Aorta (tissue), 5 donors: ENCODE measurements around the gene BTN3A1. TPM values are rescaled to one million over a fixed set of nuclear protein-coding genes. Genes with fewer than 3 reads are reported as not detected.
"Not testable (repeated sequence)": the region's sequence is repeated elsewhere in the genome, so short reads cannot be mapped to it uniquely, and the experiment has no call there.

Source experiments
- ATAC-seq: fragments of 200-7000 bp; cut with Tn5 transposase; one replicate; pipeline ENCODE4 v1.9.1; 2022; ENCODE audit warnings: moderate library complexity; ENCODE audit not compliant: low FRiP score
- DNase-seq, 2 donors: peaks; one replicate each; pipeline ENCODE4 v3.0.0-alpha.2; 2020
- H3K27ac ChIP-seq, 2 donors: one replicate each; pipeline ENCODE4 v1.5.1; 2013; ENCODE audit warnings: low read length in 2 of 2, mild to moderate bottlenecking in 2 of 2, moderate library complexity in 2 of 2, control low read depth in 1 of 2, inconsistent platforms in 1 of 2, low read depth in 1 of 2
- H3K27me3 ChIP-seq, 2 donors: one replicate each; pipeline ENCODE4 v1.6.1; 2013; ENCODE audit warnings: control low read depth in 1 of 2, low read length in 1 of 2, mild to moderate bottlenecking in 1 of 2, moderate library complexity in 1 of 2; ENCODE audit not compliant: insufficient read depth in 2 of 2, control insufficient read depth in 1 of 2
- H3K36me3 ChIP-seq, 2 donors: one replicate each; pipeline ENCODE4 v1.6.1; 2013; ENCODE audit warnings: control low read depth in 1 of 2, low read length in 1 of 2, mild to moderate bottlenecking in 1 of 2; ENCODE audit not compliant: insufficient read depth in 2 of 2, control insufficient read depth in 1 of 2
- H3K4me1 ChIP-seq, 2 donors: one replicate each; pipeline ENCODE4 v1.6.1; 2013; ENCODE audit warnings: low read length in 2 of 2, control low read depth in 1 of 2, mild to moderate bottlenecking in 1 of 2, moderate library complexity in 1 of 2; ENCODE audit not compliant: insufficient read depth in 2 of 2, control insufficient read depth in 1 of 2
- H3K4me3 ChIP-seq, 2 donors: one replicate each; pipeline ENCODE4 v1.5.1; 2013; ENCODE audit warnings: low read length in 2 of 2, control low read depth in 1 of 2, mild to moderate bottlenecking in 1 of 2
- H3K9me3 ChIP-seq: one replicate; pipeline ENCODE4 v1.6.1; 2013; ENCODE audit warnings: mild to moderate bottlenecking, low read length; ENCODE audit not compliant: control insufficient read depth
- WGBS, 2 donors: extraction: QIAGEN DNeasy Blood & Tissue Kit; methylation state at CpG; one replicate each; pipeline ENCODE4 v1.1.7; 2013; 5-methylcytosine and 5-hydroxymethylcytosine counted together
- intact Hi-C, 2 donors: fragments of 100-400 bp; cut with DNase I; formaldehyde crosslinking; loops; one replicate each; pipeline versions ENCODE4 v1.14.2 to v1.15.0; 2022
- long read RNA-seq, 2 donors: library from polyadenylated mRNA; unstranded; transcript quantifications; one replicate each; pipeline ENCODE4 v2.0.0, GENCODE V29; 2020 to 2021
- polyA plus RNA-seq, 2 donors: library from polyadenylated mRNA; stranded (reverse); fragments of 200-250 nt; gene quantifications; one replicate each; pipeline ENCODE4 v1.2.3, GENCODE V29; 2013
- total RNA-seq, 2 donors: library from RNA; stranded (reverse); fragmentation: NEBNext Ultra II Directional; extraction: Animal tissue kit (Norgen Biotek cat#: 25700); gene quantifications; one replicate each; pipeline ENCODE4 v1.2.1, GENCODE V29; 2021
- donor health status: healthy with polysubstance abuse.
- donor health status: Bipolar disorder and iron deficiency.
- donor health status: DM: no; HTN: no; CAD: no.
- donor health status: DM: no; HTN: no; CAD: no.
- donor health status: DM: yes; HTN: yes; CAD: no.

BTN3A1 gene
- 10 to 100 TPM; 12.0 to 40.7 TPM for total RNA-seq
- polyA plus RNA-seq, result 10 to 100 TPM in 1 of 2 donors, 1 to 10 TPM in 1; 3.5 to 11.8 TPM
- long read RNA-seq, donor 1, partial matches to known transcripts, result 0 of 5 reads
- long read RNA-seq, donor 1, other reads (novel, unspliced or antisense), result 5 of 5 reads
- long read RNA-seq, donor 2, partial matches to known transcripts, result 0 of 13 reads
- long read RNA-seq, donor 2, other reads (novel, unspliced or antisense), result 13 of 13 reads

DNA sequence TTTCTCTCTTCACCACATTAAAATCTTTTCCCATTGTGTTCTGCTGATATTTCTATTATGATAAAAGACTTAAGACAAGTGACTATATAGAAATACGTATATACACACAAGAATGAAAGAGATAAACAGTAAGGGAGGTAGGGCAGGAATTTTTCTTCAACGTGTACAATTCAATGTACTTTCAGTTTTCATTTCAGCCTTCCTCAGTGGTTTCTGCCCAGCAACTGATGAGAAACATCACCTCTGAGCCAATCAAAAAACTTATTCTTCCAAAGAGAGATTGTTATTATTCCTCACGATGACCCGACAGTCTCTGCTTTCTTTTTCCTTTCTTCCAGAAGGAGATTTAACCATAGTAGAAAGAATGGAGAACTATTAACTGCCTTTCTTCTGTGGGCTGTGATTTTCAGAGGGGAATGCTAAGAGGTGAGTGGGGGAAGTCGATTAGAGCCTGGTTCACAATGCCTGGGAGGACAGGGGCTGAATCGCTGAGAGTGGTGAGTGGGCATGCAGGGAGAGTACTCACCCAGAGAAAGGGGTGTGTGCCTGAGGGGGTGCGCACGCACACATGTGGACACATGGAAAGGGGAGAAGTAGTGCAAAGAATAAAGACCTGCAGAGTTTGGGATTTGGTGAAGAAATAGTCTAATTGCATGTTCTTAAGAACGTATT is at the start of gene BTN3A1:
TSS of gene BTN3A1 (plus strand) at position 289 of the 672 bp plus-strand sequence. CDS start 3,289 bp downstream, outside the sequence.
- Histone ChIP-seq H3K27me3 (no peaks in the 10 kb centered on the region), H3K36me3 (no peaks in the 10 kb centered on the region), H3K4me3 (peak within 1 kb of the TSS; percentile 70 to 88), H3K4me1 (peaks cover 0 to 3% of the 10 kb centered on the region in 2 donors), H3K27ac (no peak within 1 kb of the TSS), H3K9me3 (no peaks in the 10 kb centered on the region)
- peak; percentile 94 for ATAC-seq
- 0% methylated on average over 9 of the region's 9 CpGs for WGBS, 2 donors
- intact Hi-C loops, result loop anchor here in 1 of 2 donors (10.0 kb wide), 1 partner anchor 73 kb away; no protein-coding TSS in a partner anchor
- DNase-seq, result peak; percentile 73 to 90

DNA sequence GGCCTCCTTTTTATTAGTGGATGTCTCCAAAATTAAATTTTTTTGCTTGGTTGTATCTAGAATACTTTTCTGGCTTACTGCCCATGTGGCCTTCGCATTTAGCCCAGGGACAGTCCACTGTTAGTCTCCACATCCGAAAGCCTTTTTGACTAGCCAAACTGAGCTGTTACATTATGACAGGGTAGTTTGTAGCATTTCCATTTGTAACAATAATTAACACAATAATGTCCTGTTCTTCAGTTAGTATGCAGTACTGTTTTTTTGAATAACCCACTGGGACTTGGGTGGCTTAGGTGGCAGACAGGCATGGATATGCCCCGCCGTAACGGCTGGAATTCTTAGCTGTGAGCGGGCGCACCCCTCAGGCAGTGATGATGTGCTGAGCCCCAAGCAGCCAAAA is 49.8 kb upstream of the BTN3A1 start:
- no peak for ATAC-seq
- intact Hi-C loops, result no loop called here

DNA sequence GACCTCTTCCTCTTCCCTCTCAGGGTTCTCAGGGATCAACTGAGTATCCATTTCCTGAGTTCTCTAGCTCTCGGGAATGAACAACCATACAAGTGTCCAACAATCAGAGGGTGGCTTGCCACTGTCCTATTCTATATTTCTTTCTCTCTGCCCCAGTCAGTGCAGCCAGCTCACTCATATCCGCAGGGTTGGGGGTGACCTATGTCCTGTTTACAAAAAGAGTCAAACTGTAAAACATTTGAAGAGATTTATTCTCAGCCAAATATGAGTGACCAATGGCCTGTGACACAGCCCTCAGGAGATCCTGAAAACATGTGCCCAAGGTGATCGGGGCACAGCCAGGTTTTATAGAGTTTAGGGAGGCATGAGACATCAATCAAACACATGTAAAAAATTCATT is 47.9 kb upstream of the BTN3A1 start:
- intact Hi-C loops, result no loop called here
- Histone ChIP-seq H3K36me3 (no peaks in the 10 kb centered on the region), H3K4me1 (no peaks in the 10 kb centered on the region), H3K4me3 (no peak overlapping the region), H3K9me3 (no peaks in the 10 kb centered on the region), H3K27ac (no peak overlapping the region), H3K27me3 (no peaks in the 10 kb centered on the region)
- DNase-seq, result no peak
- WGBS, 2 donors, result 74 to 88% methylated on average over 3 of the region's 3 CpGs
- no peak for ATAC-seq

More for the DNA sequence above, 49.8 kb upstream of the BTN3A1 start:
- H3K4me1 ChIP-seq, result no peaks in the 10 kb centered on the region
- no peaks in the 10 kb centered on the region for H3K9me3 ChIP-seq
- H3K36me3 ChIP-seq, result no peaks in the 10 kb centered on the region
- no peaks in the 10 kb centered on the region for H3K27me3 ChIP-seq
- 93 to 97% methylated on average over 7 of the region's 7 CpGs for WGBS, 2 donors
- H3K4me3 ChIP-seq, result no peak overlapping the region
- DNase-seq, result no peak
- no peak overlapping the region for H3K27ac ChIP-seq

DNA sequence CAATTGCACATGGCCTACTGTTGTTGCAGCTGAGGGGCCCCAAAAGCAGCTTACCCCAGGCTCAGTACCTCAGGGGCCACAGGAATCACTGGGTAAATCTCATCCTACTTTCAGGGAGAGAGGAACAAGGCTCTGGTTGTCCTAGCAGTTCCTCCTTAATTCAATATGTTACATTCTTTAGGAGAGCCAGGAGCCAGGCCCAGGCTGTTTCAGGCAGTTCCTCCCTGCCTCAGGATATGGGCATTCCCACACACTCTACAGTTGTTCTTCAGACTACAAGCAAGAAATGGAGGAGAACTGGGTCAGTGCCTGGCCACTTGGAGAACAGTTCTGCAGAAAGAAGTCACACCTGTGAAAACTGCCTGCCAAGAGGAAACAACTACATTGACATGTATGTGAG is 46.7 kb upstream of the BTN3A1 start:
- intact Hi-C loops, result no loop called here
- Histone ChIP-seq H3K9me3 (no peaks in the 10 kb centered on the region), H3K27ac (no peak overlapping the region), H3K36me3 (no peaks in the 10 kb centered on the region), H3K27me3 (no peaks in the 10 kb centered on the region), H3K4me1 (no peaks in the 10 kb centered on the region), H3K4me3 (no peak overlapping the region)
- DNase-seq, result no peak
- no peak for ATAC-seq

DNA sequence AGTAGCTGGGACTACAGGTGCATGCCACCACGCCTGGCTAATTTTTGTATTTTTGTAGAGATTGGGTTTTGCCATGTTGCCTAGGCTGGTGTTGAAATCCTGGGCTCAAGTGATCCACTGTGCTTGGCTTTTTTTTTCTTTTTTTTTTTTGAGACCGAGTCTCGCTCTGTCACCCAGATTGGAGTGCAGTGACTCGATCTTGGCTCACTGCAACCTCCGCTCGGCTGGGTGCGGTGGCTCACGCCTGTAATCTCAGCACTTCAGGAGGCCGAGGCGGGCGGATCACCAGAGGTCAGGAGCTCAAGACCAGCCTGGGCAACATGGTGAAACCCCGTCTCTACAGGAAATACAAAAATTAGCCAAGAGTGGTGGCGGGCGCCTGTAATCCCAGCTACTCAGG is 44.5 kb upstream of the BTN3A1 start:
- WGBS, 2 donors, result 94 to 95% methylated on average over 14 of the region's 14 CpGs
- H3K9me3 ChIP-seq, DNase-seq: not testable (repeated sequence)

DNA sequence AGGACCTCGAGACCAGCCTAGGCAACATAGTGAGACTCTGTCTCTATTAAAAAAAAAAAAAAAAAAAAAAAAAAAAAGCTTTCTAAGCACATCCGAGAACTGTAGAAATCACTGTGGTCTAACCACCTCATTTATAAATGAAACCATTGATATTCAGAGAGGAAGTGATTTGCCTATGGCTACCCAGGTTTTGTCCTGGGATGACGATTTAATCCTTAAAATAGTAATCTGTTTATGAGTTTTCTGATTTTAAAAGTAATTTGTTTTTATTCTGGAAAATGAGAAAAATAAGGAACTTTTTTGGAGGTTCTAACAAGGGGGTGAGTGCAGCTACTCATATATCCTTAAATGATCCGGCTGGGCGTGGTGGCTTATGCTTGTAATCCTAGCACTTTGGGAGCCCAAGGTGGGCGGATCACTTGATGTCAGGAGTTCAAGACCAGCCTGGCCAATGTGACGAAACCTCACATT is 43.5 kb upstream of the BTN3A1 start:
- intact Hi-C loops, result no loop called here
- Histone ChIP-seq H3K36me3 (no peaks in the 10 kb centered on the region), H3K4me3 (no peak overlapping the region), H3K9me3 (no peaks in the 10 kb centered on the region), H3K4me1 (no peaks in the 10 kb centered on the region), H3K27ac (no peak overlapping the region), H3K27me3 (no peaks in the 10 kb centered on the region)
- no peak for DNase-seq
- WGBS, 2 donors, result 91 to 92% methylated on average over 7 of the region's 7 CpGs
- ATAC-seq, result no peak

More for the DNA sequence above, 44.5 kb upstream of the BTN3A1 start:
- H3K4me1 ChIP-seq, H3K4me3 ChIP-seq, intact Hi-C loops, H3K36me3 ChIP-seq, H3K27ac ChIP-seq, ATAC-seq, H3K27me3 ChIP-seq: not testable (repeated sequence)

DNA sequence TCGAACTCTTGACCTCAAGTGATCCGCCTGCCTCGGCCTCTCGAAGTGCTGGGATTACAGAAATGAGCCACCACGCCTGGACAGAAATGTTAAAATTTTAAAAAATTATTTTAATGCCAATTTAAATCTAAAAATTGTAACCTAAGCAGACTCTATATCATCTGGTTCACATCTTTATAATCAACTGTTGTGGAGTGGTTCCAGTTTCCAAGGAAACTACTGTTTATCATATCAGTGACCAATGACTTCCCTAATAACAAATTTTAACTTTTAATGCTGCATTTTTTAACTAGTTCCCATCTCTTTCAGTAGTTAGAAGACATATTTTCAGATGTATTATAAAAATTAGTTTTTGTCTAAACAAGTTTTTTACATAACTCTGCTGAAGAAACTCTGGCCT is 42.3 kb upstream of the BTN3A1 start:
- no peaks in the 10 kb centered on the region for H3K27me3 ChIP-seq
- H3K27ac ChIP-seq, result no peak overlapping the region
- H3K36me3 ChIP-seq, result no peaks in the 10 kb centered on the region
- ATAC-seq (no peak), DNase-seq (no peak)
- no peaks in the 10 kb centered on the region for H3K9me3 ChIP-seq
- H3K4me1 ChIP-seq, result no peaks in the 10 kb centered on the region
- H3K4me3 ChIP-seq, result no peak overlapping the region
- 94 to 97% methylated on average over 5 of the region's 5 CpGs for WGBS, 2 donors
- intact Hi-C loops, result no loop called here

DNA sequence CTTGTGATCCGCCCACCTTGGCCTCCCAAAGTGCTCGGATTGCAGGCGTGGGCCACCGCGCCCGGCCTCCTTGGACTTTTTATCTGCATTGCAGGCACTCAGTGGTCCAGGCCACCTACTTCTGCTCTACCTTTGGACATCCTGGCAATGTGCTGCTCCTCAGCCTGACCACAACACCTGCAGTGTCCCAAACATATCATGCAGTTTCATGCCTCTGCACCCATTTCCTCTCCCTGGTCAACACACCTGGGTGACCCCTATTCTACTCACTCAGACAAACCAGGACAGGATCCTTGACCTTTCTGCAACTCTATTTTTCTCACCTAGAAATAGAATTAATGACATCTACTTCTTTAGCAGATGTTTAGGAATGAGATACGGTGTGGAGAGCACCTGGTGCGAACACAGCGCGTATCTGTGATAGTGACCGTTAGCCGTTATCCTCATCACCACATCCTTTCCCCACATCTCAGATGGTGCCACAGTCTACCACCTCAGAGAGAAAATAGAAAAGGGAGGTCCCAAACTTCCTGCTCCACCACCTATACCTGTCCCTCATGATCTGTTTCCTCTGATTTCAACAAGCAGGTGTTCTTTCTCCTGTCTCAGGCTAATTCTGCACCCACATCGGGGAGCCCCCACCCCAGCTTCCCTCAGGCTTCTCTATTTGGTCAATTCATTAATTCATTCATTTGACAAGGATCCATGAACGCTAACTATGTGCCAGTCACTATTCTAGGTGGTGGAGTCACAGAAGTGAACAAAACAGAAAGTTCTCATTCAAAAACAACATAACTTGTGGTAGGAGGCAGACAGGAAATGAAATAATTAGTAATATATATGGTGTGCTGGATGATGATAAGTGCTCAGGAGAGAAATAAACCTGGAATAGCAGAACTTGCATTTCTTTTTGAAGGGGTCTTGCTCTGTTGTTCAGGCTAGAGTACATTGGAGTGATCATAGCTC is 41.3 kb upstream of the BTN3A1 start:
- H3K4me3 ChIP-seq, result no peak overlapping the region
- H3K27me3 ChIP-seq, result no peaks in the 10 kb centered on the region
- H3K4me1 ChIP-seq, result no peaks in the 10 kb centered on the region
- no peaks in the 10 kb centered on the region for H3K36me3 ChIP-seq
- WGBS, 2 donors, result 92 to 93% methylated on average over 14 of the region's 14 CpGs
- intact Hi-C loops, result no loop called here
- no peak overlapping the region for H3K27ac ChIP-seq
- ATAC-seq, result no peak
- no peaks in the 10 kb centered on the region for H3K9me3 ChIP-seq
- DNase-seq, result no peak
